GM12878 (cell line): ENCODE measurements around the gene CEACAM5.
"Not testable (repeated sequence)": the region's sequence is repeated elsewhere in the genome, so short reads cannot be mapped to it uniquely, and the experiment has no call there.

Experiments used
- CHD2 ChIP-seq: IDR thresholded peaks from 2 replicates; pipeline ENCODE4 v1.6.1; 2011; ENCODE audit warnings: low read depth, low read length, improper control_type of control experiment, borderline replicate concordance
- CREB1 ChIP-seq: IDR thresholded peaks from 2 replicates; pipeline ENCODE4 v1.6.1; 2012; ENCODE audit warnings: low read depth, mild to moderate bottlenecking, inconsistent platforms
- CREM ChIP-seq: IDR thresholded peaks from 2 replicates; pipeline ENCODE4 v1.6.1; 2014; ENCODE audit warnings: antibody characterized with exemption, low read depth
- FOXK2 ChIP-seq: fragments of 450-650 bp; IDR thresholded peaks from 2 replicates; pipeline ENCODE4 v1.6.1; 2017; ENCODE audit warnings: mild to moderate bottlenecking, moderate library complexity
- IRF4 ChIP-seq: IDR thresholded peaks from 2 replicates; pipeline ENCODE4 v1.6.1; 2011; ENCODE audit warnings: low read depth, low read length
- KDM1A ChIP-seq: fragments of 200-600 bp; sonication (generic); IDR thresholded peaks from 2 replicates; pipeline ENCODE4 v1.6.1; 2016; ENCODE audit warnings: borderline replicate concordance
- MEF2B ChIP-seq: fragments of 450-650 bp; IDR thresholded peaks from 2 replicates; pipeline ENCODE4 v1.6.1; 2018; ENCODE audit warnings: mild to moderate bottlenecking, moderate library complexity; ENCODE audit not compliant: partially characterized antibody, poor library complexity, severe bottlenecking
- POLR2A ChIP-seq: IDR thresholded peaks from 2 replicates; pipeline ENCODE4 v1.6.1; 2011; ENCODE audit warnings: low read depth, mild to moderate bottlenecking, low read length
- RAD21 ChIP-seq: IDR thresholded peaks from 2 replicates; pipeline ENCODE4 v1.6.1; 2011; ENCODE audit warnings: mild to moderate bottlenecking, low read depth, low read length, moderate library complexity; ENCODE audit not compliant: insufficient read depth
- ZNF24 ChIP-seq: fragments of 450-650 bp; IDR thresholded peaks from 2 replicates; pipeline ENCODE4 v1.6.1; 2017; ENCODE audit warnings: antibody characterized with exemption, mild to moderate bottlenecking
- ZNF274 ChIP-seq: IDR thresholded peaks from one replicate; pipeline ENCODE4 v1.8.0; 2011; ENCODE audit not compliant: insufficient read length, insufficient read depth
- TF ChIP-seq, protein P1 (sequence below), 3 experiments: IDR thresholded peaks in 2 of 3; conservative IDR thresholded peaks in 1 of 3; 2 replicates each; pipeline ENCODE4 v1.5.1; 2011; ENCODE audit warnings: low read depth in 3 of 3, low read length in 3 of 3, mild to moderate bottlenecking in 3 of 3, control low read depth in 2 of 3, moderate library complexity in 2 of 3, inconsistent platforms in 1 of 3, mixed read lengths in 1 of 3; ENCODE audit not compliant: control insufficient read depth in 2 of 3, insufficient read depth in 1 of 3; ENCODE audit errors: extremely low read depth in 1 of 3
- TF ChIP-seq, protein P2 (sequence below): IDR thresholded peaks from 2 replicates; pipeline ENCODE4 v1.6.1; 2012; ENCODE audit warnings: low read depth, low read length, improper control_type of control experiment

DNA sequence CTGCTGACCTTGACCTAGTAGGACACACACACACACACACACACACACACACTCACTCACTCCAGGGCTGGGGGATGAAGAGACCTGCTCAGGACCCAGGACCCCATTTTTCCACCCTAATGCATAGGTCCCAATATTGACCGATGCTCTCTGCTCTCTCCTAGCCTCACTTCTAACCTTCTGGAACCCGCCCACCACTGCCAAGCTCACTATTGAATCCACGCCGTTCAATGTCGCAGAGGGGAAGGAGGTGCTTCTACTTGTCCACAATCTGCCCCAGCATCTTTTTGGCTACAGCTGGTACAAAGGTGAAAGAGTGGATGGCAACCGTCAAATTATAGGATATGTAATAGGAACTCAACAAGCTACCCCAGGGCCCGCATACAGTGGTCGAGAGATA lies 1.1 kb downstream of the CEACAM5 start:
- TF ChIP-seq, protein P1, sequence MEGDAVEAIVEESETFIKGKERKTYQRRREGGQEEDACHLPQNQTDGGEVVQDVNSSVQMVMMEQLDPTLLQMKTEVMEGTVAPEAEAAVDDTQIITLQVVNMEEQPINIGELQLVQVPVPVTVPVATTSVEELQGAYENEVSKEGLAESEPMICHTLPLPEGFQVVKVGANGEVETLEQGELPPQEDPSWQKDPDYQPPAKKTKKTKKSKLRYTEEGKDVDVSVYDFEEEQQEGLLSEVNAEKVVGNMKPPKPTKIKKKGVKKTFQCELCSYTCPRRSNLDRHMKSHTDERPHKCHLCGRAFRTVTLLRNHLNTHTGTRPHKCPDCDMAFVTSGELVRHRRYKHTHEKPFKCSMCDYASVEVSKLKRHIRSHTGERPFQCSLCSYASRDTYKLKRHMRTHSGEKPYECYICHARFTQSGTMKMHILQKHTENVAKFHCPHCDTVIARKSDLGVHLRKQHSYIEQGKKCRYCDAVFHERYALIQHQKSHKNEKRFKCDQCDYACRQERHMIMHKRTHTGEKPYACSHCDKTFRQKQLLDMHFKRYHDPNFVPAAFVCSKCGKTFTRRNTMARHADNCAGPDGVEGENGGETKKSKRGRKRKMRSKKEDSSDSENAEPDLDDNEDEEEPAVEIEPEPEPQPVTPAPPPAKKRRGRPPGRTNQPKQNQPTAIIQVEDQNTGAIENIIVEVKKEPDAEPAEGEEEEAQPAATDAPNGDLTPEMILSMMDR (IDR thresholded peaks at IDR 0.05 in 2 of 3, conservative IDR thresholded peaks at IDR 0.05 in 1 of 3; ENCODE audit: control insufficient read depth in 2 of 3, extremely low read depth in 1 of 3, insufficient read depth in 1 of 3, low read depth in 3 of 3, low read length in 3 of 3): not testable (repeated sequence)
- not testable (repeated sequence) for TF ChIP-seq CREM, ZNF274, IRF4, KDM1A, FOXK2, POLR2A, MEF2B, ZNF24, CREB1, CHD2, RAD21
- TF ChIP-seq, protein P2, sequence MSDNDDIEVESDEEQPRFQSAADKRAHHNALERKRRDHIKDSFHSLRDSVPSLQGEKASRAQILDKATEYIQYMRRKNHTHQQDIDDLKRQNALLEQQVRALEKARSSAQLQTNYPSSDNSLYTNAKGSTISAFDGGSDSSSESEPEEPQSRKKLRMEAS: not testable (repeated sequence)
